ENCODE results near the gene MRM2.

GRCh38 chr7:2256306-2257045 is 14.5 kb upstream of the MRM2 start:
- TF ChIP-seq POLR2A (IDR thresholded peaks at IDR 0.05; ENCODE audit: low read length) = no peak
- no peak for TF ChIP-seq GATA1 (IDR thresholded peaks at IDR 0.05; ENCODE audit: low read depth, low read length)
